ENCODE data around the gene ACSL1.

GRCh38 chr4:184762100-184762499, 63.7 kb downstream of the ACSL1 start:
- TF ChIP-seq EZH2 (IDR thresholded peaks at IDR 0.05; ENCODE audit: borderline replicate concordance, low read depth, low read length, severe bottlenecking) (no peak), POLR2A (IDR thresholded peaks at IDR 0.05; ENCODE audit: low read depth, low read length) (no peak), CTCF (IDR thresholded peaks at IDR 0.05; ENCODE audit: extremely low read depth in 1 of 2, insufficient read depth in 1 of 2, low read depth in 1 of 2, low read length in 2 of 2) (no peak), POLR2AphosphoS5 (IDR thresholded peaks at IDR 0.05; ENCODE audit: insufficient read depth, low read depth, low read length) (no peak), FOS (IDR thresholded peaks at IDR 0.05; ENCODE audit: borderline replicate concordance, insufficient read depth, low read length) (no peak), MYC (IDR thresholded peaks at IDR 0.05; ENCODE audit: low read depth, low read length) (no peak), MAX (IDR thresholded peaks at IDR 0.05; ENCODE audit: insufficient read depth, insufficient read length) (no peak)

Measured in endothelial cell of umbilical vein (primary cell).